CD14-positive monocyte (primary cell): ENCODE measurements around the gene SRGAP1. TPM values are rescaled to one million over a fixed set of nuclear protein-coding genes. Genes with fewer than 3 reads are reported as not detected.

Experiments used
- DNase-seq, 3 donors: peaks; one replicate each; pipeline ENCODE4 v3.0.0-alpha.2; 2011 to 2022
- H2AFZ ChIP-seq: 2 replicates; pipeline ENCODE4 v1.6.0; 2012; ENCODE audit warnings: mild to moderate bottlenecking, low read depth, low read length, inconsistent platforms; ENCODE audit not compliant: insufficient read depth, poor library complexity, severe bottlenecking
- H3K27ac ChIP-seq, 2 donors: 1 replicate in 1 of 2; 2 replicates in 1 of 2; pipeline ENCODE4 v1.5.1; 2012 to 2013; ENCODE audit warnings: low read length in 2 of 2, control low read depth in 1 of 2, inconsistent platforms in 1 of 2, low read depth in 1 of 2, mild to moderate bottlenecking in 1 of 2
- H3K27me3 ChIP-seq, 2 donors: one replicate each; pipeline versions ENCODE4 v1.6.0 to v1.6.1; 2011 to 2013; ENCODE audit warnings: low read length in 2 of 2; ENCODE audit not compliant: control insufficient read depth in 2 of 2, insufficient read depth in 2 of 2
- H3K36me3 ChIP-seq, 2 donors: replicated peaks in 1 of 2; 1 replicate in 1 of 2; 2 replicates in 1 of 2; pipeline versions ENCODE4 v1.5.1 to v1.6.1; 2012 to 2013; ENCODE audit warnings: low read length in 2 of 2, control low read depth in 1 of 2, inconsistent platforms in 1 of 2, mild to moderate bottlenecking in 1 of 2; ENCODE audit not compliant: insufficient read depth in 2 of 2, control insufficient read depth in 1 of 2
- H3K4me1 ChIP-seq, 2 donors: 1 replicate in 1 of 2; 2 replicates in 1 of 2; pipeline versions ENCODE4 v1.5.1 to v1.6.1; 2012 to 2013; ENCODE audit warnings: low read length in 2 of 2, control low read depth in 1 of 2, inconsistent platforms in 1 of 2, mild to moderate bottlenecking in 1 of 2, moderate library complexity in 1 of 2; ENCODE audit not compliant: insufficient read depth in 2 of 2, control insufficient read depth in 1 of 2
- H3K4me2 ChIP-seq: replicated peaks from 2 replicates; pipeline ENCODE3; 2012; ENCODE audit warnings: low read length, moderate library complexity, mild to moderate bottlenecking; ENCODE audit not compliant: poor library complexity, severe bottlenecking; ENCODE audit errors: extremely low read depth
- H3K4me3 ChIP-seq, 3 experiments: fragments of 200-600 bp in 1 of 3; sonication (generic) in 1 of 3; replicated peaks in 1 of 3; 1 replicate in 2 of 3; 2 replicates in 1 of 3; pipeline ENCODE4 v1.5.1; 2011 to 2013; ENCODE audit warnings: low read length in 3 of 3, mild to moderate bottlenecking in 3 of 3, control low read depth in 2 of 3, low read depth in 2 of 3, inconsistent platforms in 1 of 3, moderate library complexity in 1 of 3
- H3K79me2 ChIP-seq: 2 replicates; pipeline ENCODE4 v1.6.0; 2012; ENCODE audit warnings: mild to moderate bottlenecking, control low read depth, inconsistent platforms, low read length, moderate library complexity; ENCODE audit not compliant: insufficient read depth
- H3K9ac ChIP-seq: 2 replicates; pipeline ENCODE4 v1.6.0; 2017; ENCODE audit warnings: low read length, mild to moderate bottlenecking; ENCODE audit not compliant: insufficient read depth, poor library complexity, severe bottlenecking
- H3K9me3 ChIP-seq, 2 donors: replicated peaks in 1 of 2; 1 replicate in 1 of 2; 2 replicates in 1 of 2; pipeline versions ENCODE4 v1.5.1 to v1.6.1; 2012 to 2013; ENCODE audit warnings: low read length in 2 of 2, control low read depth in 1 of 2; ENCODE audit not compliant: control insufficient read depth in 1 of 2, insufficient read depth in 1 of 2
- H4K20me1 ChIP-seq: 2 replicates; pipeline ENCODE4 v1.6.0; 2012; ENCODE audit warnings: mild to moderate bottlenecking, low read length, control low read depth, moderate library complexity; ENCODE audit not compliant: insufficient read depth
- H3K27ac Mint-ChIP-seq, 7 donors: one replicate each; pipeline ENCODE4 v1.8.0; 2020; ENCODE audit warnings: mild to moderate bottlenecking in 7 of 7, mixed read lengths in 7 of 7, moderate library complexity in 6 of 7, inconsistent platforms in 2 of 7
- H3K27me3 Mint-ChIP-seq, 3 donors: one replicate each; pipeline ENCODE4 v1.8.0; 2021 to 2022; ENCODE audit warnings: low read depth in 3 of 3, mild to moderate bottlenecking in 3 of 3, mixed read lengths in 3 of 3, moderate library complexity in 3 of 3, inconsistent platforms in 1 of 3
- H3K36me3 Mint-ChIP-seq, 2 donors: one replicate each; pipeline ENCODE4 v1.8.0; 2020; ENCODE audit warnings: mixed read lengths in 2 of 2, inconsistent platforms in 1 of 2, mild to moderate bottlenecking in 1 of 2
- H3K4me1 Mint-ChIP-seq: one replicate; pipeline ENCODE4 v1.8.0; 2020; ENCODE audit warnings: mild to moderate bottlenecking, mixed read lengths
- H3K4me3 Mint-ChIP-seq, 2 donors: one replicate each; pipeline ENCODE4 v1.8.0; 2020; ENCODE audit warnings: mild to moderate bottlenecking in 2 of 2, mixed read lengths in 2 of 2, moderate library complexity in 1 of 2
- H3K9me3 Mint-ChIP-seq, 7 donors: one replicate each; pipeline ENCODE4 v1.8.0; 2020 to 2022; ENCODE audit warnings: mixed read lengths in 7 of 7, mild to moderate bottlenecking in 6 of 7, moderate library complexity in 6 of 7, inconsistent platforms in 2 of 7
- WGBS: methylation state at CpG from one replicate; pipeline ENCODE4 v1.1.5; 2013; ENCODE audit warnings: missing lambda C conversion rate; ENCODE audit not compliant: insufficient coverage; 5-methylcytosine and 5-hydroxymethylcytosine counted together
- intact Hi-C, 2 donors: fragments of 100-400 bp; cut with micrococcal nuclease; formaldehyde crosslinking; loops; one replicate each; pipeline versions ENCODE4 v1.15.0 to v1.15.1; 2023
- polyA plus RNA-seq, 3 donors: library from polyadenylated mRNA; depleted of rRNA in 1 of 3; unstranded in 2 of 3; stranded (reverse) in 1 of 3; fragments of 300-500 nt in 2 of 3; fragments of >200 nt in 1 of 3; fragmentation: Illumina TruSeq in 2 of 3; gene quantifications; 1 replicate in 2 of 3; 2 replicates in 1 of 3; pipeline ENCODE4 v1.2.3, GENCODE V29; 2012 to 2021
- TF ChIP-seq, protein P1 (sequence below): fragments of 200-600 bp; IDR thresholded peaks from one replicate; pipeline ENCODE4 v1.8.0; 2022; ENCODE audit warnings: antibody characterized with exemption, mild to moderate bottlenecking

Gene SRGAP1
- polyA plus RNA-seq, 3 donors = 0.05 to 0.52 (median 0.07) TPM

DNA sequence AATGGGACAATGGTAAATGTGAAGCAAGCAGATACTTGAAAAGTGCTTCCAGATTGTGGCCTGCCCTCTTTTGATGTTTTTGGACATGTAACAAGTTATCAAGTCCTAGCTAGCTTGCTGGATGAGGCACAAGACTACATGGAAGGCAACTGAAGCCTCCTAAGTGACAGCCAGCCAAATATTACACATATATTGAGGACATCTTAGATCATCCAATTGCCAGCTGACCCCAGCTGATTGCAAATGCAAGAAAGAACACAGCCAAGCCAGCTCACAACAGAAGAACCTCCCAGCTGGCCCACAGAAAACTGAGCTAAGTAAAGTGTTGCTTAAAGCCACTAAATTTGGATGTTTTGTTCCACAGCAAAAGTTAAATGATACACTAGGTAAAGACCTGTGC is 156.9 kb downstream of the SRGAP1 start:
- H3K27me3 ChIP-seq = no peaks in the 10 kb centered on the region
- no peaks in the 10 kb centered on the region for H3K4me1 ChIP-seq
- H3K36me3 ChIP-seq = no peaks in the 10 kb centered on the region
- no peak overlapping the region for H3K27ac ChIP-seq
- H3K9ac ChIP-seq = no peak overlapping the region
- H3K27ac Mint-ChIP-seq = no peak overlapping the region
- H3K27me3 Mint-ChIP-seq = no peaks in the 10 kb centered on the region
- no peaks in the 10 kb centered on the region for H3K36me3 Mint-ChIP-seq
- H3K4me3 Mint-ChIP-seq = no peak overlapping the region
- H4K20me1 ChIP-seq = no peaks in the 10 kb centered on the region
- H3K4me3 ChIP-seq = no peak overlapping the region
- intact Hi-C loops = no loop called here
- H3K9me3 ChIP-seq = no peaks in the 10 kb centered on the region
- TF ChIP-seq, protein P1, sequence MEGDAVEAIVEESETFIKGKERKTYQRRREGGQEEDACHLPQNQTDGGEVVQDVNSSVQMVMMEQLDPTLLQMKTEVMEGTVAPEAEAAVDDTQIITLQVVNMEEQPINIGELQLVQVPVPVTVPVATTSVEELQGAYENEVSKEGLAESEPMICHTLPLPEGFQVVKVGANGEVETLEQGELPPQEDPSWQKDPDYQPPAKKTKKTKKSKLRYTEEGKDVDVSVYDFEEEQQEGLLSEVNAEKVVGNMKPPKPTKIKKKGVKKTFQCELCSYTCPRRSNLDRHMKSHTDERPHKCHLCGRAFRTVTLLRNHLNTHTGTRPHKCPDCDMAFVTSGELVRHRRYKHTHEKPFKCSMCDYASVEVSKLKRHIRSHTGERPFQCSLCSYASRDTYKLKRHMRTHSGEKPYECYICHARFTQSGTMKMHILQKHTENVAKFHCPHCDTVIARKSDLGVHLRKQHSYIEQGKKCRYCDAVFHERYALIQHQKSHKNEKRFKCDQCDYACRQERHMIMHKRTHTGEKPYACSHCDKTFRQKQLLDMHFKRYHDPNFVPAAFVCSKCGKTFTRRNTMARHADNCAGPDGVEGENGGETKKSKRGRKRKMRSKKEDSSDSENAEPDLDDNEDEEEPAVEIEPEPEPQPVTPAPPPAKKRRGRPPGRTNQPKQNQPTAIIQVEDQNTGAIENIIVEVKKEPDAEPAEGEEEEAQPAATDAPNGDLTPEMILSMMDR = no peak
- H3K9me3 Mint-ChIP-seq = peaks cover 0 to 6% (median 4%) of the 10 kb centered on the region in 7 donors
- H2AFZ ChIP-seq = no peak overlapping the region
- H3K4me1 Mint-ChIP-seq = no peaks in the 10 kb centered on the region
- H3K4me2 ChIP-seq = no peak overlapping the region
- H3K79me2 ChIP-seq = no peaks in the 10 kb centered on the region
- no peak for DNase-seq

DNA sequence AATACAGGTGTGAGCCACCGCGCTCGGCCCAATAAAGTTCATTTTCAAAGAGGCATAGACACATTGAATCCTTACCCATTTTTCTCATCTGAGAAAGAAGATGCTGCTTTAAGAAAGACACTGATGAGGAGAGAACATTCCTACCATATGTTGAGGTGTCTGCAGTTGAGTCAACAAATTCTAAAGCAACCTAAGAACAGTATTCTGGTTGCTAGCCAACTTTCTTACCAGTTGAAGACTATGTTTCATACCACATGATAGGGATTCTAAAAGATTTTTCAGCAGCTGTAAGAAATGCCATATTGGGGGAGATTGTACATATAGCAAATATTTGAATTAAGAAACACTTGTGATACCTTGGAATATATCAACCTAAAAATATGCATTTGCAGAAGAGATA is 160.1 kb downstream of the SRGAP1 start:
- no peaks in the 10 kb centered on the region for H3K4me1 Mint-ChIP-seq
- WGBS = no CpG with 5 or more reads among the region's 3 CpGs

More for the DNA sequence above, 160.1 kb downstream of the SRGAP1 start:
- H3K4me3 Mint-ChIP-seq = no peak overlapping the region
- H2AFZ ChIP-seq = no peak overlapping the region
- no peak for DNase-seq
- H3K9me3 ChIP-seq = no peaks in the 10 kb centered on the region
- H3K27me3 Mint-ChIP-seq = no peaks in the 10 kb centered on the region
- H4K20me1 ChIP-seq = no peaks in the 10 kb centered on the region
- H3K36me3 Mint-ChIP-seq = no peaks in the 10 kb centered on the region
- no peak overlapping the region for H3K4me2 ChIP-seq
- intact Hi-C loops = no loop called here
- no peak overlapping the region for H3K9ac ChIP-seq
- H3K27ac Mint-ChIP-seq = no peak overlapping the region
- H3K9me3 Mint-ChIP-seq = peaks cover 0 to 6% (median 2%) of the 10 kb centered on the region in 7 donors
- no peak overlapping the region for H3K4me3 ChIP-seq
- no peaks in the 10 kb centered on the region for H3K36me3 ChIP-seq
- TF ChIP-seq, protein P1 = no peak
- H3K27ac ChIP-seq = no peak overlapping the region
- H3K4me1 ChIP-seq = no peaks in the 10 kb centered on the region
- no peaks in the 10 kb centered on the region for H3K27me3 ChIP-seq
- no peaks in the 10 kb centered on the region for H3K79me2 ChIP-seq
